ENCODE results near the gene ZNF678.
"Not testable (repeated sequence)": the region's sequence is repeated elsewhere in the genome, so short reads cannot be mapped to it uniquely, and the experiment has no call there.

The ZNF678 gene

DNA sequence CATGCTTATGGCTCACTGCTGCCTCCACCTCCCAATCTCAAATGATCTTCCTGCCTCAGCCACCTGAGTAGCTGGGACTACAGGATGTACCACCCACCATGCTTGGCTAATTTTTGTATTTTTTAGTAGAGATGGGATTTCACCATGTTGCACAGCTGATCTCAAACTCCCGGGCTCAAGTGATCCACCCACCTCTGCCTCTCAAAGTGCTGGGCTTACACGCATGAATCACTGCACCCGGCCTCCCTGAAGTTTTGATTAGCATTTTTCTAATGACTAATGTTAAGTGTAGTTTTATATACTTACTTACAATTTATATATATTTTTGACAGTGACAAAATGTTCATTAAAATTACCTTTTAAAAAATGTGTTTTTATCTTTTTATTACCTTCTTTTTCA lies 41.1 kb downstream of the ZNF678 start:
- no peak for DNase-seq (ENCODE audit: low spot score)

DNA sequence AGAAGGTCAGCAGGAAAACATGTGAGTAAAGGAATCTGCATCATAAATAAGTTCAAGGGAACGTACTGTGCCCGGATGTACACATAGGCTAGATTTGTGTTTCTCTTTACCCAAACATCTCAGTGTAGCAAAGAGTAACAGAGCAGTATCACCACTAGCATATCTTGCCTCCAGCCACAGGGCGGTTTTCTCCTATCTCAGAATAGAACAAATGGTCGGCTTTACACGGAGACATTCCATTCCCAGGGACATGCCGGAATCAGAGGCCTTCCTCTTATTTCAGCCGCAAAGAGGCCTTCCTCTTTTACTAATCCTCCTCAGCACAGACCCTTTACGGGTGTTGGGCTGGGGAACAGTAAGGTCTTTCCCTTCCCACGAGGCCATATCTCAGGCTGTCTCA lies 42.9 kb downstream of the ZNF678 start:
- DNase-seq (ENCODE audit: low spot score): not testable (repeated sequence)

DNA sequence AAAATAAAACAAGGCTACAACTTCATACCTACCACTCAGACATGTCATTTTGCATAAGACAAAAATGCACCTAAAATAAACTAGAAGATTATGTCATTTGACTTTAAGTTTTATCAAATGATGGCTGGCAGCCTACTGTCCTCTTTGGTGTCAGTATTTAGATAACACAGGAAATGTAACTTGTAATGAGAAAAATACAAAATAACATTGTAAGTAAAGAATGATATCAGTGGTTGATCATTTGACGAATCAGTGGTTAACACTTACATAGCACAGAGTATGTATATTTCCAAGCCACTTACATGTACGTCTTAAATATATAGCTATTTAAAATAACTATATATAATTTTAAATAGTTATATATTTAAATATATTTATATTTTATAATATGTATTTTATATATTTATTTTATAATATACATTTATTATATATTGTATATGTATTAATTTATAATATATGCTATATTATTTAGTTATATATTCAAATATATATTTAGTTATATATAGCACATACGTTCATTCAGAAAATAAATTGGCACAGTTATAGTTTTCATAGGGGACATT lies 44.1 kb downstream of the ZNF678 start:
- no peak for DNase-seq (ENCODE audit: low spot score)

DNA sequence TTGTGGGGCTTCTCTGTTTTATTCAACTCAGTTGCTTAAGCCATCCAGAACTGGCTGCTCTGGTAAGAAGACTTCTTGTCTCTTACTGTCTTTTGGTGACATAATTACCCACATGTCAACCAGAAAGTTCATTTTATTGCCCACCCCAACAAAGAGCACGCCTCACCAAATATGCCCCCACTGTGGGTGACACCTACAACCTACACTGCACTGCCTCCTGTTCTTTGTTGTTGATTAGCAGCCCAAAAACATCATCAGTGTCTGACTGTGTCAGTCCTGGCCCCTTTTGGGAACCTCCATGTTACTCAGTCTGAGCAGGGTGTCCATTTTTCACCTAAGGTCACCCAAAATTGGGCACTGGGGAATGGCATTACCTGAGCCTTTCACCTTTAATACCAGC lies 49.3 kb downstream of the ZNF678 start:
- DNase-seq (ENCODE audit: low spot score): no peak

DNA sequence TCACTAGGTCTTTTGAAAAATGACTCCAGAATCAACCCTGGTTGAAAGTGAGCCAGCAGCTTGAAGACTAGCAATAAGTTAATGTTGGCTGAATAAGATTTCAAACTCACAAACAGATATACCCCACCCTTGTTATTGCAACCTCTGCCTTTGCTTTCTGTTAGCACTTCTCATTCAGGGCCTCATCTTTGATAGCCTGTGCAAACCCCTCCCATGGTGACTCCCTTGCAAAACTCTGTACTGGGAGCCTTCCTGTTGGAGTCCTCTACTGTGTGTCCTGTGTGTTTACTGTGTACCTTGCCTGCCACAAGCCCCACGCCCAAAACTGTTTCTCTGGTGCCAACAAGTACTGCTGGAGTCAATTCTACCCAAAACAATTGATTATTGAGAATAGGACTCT lies 50.2 kb downstream of the ZNF678 start:
- no peak for DNase-seq (ENCODE audit: low spot score)

DNA sequence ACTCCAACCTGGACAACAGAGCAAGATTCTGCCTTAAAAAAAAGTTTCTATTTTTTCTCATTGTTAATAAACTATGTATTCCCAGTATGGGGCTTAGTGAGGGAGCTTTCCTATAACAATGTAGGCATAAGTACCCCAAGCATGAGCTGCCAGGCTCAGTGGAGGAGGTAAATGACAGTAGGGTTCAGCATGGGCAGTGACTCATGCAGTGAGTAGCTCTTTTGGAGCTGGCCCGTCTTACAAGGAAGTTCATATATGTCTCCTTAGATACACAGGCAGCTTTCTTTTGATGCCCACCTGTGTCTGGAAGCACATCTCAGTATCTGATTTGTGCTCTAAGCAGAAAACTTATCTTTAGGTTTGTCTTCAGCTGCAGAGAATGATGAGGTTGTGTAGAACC lies 57.9 kb downstream of the ZNF678 start:
- DNase-seq (ENCODE audit: low spot score): no peak

DNA sequence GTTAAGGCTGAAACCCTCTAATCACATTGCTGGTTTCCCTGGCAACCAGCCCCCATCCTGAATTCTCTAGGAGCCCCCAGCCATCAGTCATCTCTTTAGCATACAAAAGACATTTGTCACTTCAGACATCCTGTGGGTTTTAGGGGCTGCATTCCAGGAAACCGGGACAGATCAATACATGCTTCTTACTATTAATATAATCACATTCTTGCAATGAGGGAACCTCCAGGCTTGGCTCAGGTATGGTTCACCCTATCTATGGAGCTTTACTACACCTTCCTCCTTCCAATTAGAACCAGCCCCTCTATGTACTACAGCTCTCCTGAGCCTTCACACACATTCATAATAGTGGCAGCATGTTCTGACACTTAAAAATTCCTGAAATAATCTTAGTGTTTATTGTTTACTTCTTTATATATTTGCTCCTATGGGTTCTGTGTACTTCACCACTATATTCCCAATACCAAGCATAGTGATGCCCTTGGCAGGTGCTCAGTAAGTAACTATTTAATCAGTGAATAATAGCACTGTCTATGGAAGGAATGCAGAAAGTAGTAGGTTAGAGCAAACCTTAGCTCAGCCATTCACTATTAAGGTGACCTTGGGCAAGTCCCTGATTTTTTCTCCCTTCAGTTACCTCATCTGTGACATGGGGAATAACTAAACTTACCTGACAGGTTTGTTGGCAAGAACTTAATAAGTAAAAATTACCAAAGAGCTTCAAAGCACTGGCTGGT lies 59.6 kb downstream of the ZNF678 start:
- DNase-seq (ENCODE audit: low spot score): no peak

DNA sequence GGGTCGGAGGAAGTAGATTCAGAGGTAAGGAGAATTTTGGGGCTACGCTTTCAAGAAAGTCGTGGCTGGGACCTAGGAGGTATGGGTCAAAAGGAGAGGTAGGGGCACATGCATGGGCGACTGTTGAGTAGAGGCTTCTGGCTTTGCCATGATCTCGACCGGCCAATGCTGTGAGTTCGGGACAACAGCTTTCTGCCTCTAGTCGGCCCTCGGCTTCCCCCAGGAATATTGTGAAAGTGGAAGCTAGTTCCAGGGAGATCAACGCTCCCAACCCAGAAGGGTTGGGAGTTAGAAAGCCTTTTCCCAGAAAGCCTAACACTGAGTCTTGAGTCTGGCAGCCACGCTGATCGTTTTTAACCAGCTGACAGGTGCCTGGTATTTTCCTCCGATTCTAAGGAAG lies 69.0 kb downstream of the ZNF678 start:
- no peak for DNase-seq (ENCODE audit: low spot score)

DNA sequence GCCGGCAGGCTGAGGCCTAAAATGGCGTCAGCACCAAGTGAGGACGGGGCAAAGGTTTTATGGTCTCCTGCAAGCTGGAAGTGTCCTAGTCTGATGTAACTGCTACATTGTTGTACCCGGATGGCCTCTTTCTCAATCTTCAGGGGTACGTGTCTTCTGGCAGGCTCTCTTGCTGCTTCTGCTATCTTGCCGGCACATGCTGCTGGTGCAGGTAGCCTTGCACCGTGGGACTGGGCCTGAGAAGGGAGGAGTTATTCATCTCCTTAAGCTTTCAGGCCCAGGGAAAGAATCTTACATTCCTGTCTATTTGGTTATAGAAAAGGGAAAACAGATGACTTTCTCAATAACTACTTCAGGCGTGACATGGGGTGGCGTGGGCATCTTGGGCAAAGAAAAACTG lies 72.2 kb downstream of the ZNF678 start:
- DNase-seq (ENCODE audit: low spot score): no peak

DNA sequence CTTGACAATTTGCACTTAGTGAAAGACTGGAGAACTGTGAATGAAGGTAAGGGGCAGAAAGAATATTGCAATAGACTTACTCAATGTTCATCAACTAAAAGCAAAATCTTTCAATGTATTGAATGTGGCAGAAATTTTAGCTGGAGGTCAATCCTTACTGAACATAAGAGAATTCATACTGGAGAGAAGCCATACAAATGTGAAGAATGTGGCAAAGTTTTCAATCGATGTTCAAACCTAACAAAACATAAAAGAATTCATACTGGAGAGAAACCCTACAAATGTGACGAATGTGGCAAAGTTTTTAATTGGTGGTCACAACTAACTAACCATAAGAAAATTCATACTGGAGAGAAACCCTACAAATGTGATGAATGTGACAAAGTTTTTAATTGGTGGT lies 91.1 kb downstream of the ZNF678 start:
- DNase-seq (ENCODE audit: low spot score): no peak

DNA sequence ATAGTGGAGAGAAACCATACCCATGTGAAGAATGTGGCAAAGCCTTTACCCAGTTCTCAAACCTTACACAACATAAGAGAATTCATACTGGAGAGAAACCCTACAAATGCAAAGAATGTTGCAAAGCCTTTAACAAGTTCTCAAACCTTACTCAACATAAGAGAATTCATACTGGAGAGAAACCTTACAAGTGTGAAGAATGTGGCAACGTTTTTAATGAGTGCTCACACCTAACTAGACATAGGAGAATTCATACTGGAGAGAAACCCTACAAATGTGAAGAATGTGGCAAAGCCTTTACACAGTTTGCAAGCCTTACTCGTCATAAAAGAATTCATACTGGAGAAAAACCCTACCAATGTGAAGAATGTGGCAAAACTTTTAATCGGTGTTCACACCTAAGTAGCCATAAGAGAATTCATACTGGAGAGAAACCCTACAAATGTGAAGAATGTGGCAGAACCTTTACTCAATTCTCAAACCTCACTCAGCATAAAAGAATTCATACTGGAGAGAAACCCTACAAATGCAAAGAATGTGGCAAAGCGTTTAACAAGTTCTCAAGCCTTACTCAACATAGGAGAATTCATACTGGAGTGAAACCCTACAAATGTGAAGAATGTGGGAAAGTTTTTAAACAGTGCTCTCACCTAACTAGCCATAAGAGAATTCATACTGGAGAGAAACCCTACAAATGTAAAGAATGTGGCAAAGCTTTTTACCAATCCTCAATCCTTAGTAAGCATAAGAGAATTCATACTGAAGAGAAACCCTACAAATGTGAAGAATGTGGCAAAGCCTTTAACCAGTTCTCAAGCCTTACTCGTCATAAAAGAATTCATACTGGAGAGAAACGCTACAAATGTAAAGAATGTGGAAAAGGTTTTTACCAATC lies 91.7 kb downstream of the ZNF678 start:
- DNase-seq (ENCODE audit: low spot score): no peak

DNA sequence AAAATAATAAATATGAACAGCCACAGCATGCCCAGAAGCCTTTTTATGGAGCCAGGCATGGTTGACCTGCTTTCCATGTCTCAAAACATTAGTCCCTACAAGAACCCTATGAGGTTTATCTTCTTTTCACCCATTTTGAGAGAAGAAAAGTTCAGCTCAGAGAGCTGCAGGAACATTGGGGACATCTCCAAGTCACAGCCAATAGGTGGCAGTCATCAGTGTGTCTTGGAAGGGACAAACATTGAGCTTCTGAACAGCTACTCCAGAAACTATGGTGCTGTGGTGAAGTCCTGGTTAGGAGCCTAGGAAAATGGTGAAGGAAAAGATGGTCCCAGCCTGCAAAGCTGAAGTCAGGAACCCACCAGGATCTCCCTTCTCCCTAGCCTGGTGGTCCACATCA lies 98.1 kb downstream of the ZNF678 start:
- no peak for DNase-seq (ENCODE audit: low spot score)

DNA sequence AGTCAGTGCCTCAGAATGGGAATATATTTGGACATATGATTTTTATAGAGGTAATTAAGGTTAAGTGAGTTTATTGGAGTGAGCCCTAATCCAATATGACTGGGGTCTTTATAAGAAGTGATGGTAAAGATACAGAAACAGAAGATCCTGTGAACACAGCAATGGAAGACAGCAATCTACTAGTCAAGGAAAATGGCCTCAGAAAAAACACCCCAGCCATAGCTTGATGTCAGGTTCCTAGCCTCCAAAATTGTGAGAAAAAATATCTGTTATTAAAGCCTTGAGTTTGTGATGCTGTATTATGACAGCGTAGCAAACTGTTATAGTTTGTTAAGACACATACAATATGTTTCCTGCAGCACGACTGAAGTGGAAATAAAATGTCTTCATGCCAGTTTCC lies 99.6 kb downstream of the ZNF678 start:
- DNase-seq (ENCODE audit: low spot score): no peak

DNA sequence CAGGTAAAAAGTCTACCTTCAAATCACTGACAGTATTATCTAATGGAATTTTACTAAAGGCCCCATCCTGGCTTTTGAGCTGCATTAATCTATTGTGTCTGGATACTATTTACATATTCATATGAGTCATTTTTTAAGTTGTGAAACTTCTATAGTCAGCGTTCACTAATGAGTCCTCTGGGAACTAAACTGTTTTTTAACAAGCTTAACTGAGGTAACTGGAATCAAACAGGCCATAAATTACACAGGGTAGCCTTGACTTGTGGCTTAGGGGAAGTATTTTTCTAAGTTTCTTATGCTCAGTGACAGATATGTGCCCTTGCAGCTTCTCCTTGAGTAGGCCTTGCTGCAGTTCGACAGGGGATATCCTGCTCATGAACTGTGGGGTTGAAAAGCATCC lies 102.9 kb downstream of the ZNF678 start:
- no peak for DNase-seq (ENCODE audit: low spot score)

DNA sequence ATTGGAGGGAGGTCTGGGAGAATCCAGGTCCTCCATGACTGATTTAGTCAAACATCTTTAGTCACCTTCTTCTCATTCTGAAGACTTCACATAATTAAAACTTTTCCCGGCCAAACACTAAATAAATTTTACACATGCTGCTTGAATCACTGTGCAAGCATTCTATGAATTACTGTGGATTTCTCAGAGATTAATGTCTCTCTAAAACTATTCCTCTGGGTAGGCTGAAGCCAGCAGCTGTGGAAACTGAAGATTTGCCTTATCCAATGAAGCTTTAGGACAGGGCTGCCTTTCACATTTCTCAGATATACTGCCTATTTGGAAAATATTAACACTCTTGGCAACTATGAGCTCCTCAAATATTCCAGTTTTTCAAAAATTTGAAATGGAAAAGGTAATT lies 110.1 kb downstream of the ZNF678 start:
- DNase-seq (ENCODE audit: low spot score): no peak

DNA sequence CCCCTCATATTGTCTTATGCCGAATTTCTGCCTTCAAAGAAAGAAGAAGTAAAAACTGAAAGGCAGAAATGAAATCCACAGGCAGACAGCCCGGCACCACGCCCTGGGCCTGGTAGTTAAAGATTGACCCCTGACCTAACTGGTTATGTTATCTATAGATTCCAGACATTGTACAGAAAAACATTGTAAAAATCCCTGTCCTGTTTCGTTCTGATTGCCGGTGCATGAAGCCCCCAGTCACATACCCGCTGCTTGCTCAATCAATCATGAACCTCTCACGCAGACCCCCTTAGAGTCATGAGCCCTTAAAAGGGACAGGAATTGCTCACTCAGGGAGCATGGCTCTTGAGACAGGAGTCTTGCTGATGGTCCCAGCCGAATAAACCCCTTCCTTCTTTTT lies 122.5 kb downstream of the ZNF678 start:
- DNase-seq (ENCODE audit: low spot score): no peak

DNA sequence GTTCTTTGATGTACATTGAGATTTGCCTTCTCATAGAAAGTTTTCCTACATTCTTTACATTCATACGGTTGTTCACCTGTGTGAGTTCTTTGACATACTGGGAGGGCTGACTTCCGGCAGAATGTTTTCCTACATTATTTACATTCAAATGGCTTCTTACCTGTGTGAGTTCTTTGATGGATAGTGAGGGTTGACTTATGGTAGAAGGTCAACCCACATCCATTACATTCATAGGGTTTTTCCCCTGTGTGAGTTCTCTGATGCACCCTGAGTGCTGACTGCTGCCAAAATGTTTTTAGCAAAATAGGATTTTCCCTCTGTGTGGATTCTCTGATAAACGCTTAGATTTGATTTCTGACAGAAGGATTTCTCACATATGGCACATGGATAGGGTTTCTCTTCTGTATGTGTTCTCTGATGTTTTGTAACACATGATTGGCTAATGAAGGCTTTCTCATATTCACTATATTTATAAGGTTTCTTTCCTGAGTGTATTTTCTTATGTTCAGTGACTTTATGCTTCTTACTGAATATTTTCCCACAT lies 134.0 kb downstream of the ZNF678 start:
- no peak for DNase-seq (ENCODE audit: low spot score)

DNA sequence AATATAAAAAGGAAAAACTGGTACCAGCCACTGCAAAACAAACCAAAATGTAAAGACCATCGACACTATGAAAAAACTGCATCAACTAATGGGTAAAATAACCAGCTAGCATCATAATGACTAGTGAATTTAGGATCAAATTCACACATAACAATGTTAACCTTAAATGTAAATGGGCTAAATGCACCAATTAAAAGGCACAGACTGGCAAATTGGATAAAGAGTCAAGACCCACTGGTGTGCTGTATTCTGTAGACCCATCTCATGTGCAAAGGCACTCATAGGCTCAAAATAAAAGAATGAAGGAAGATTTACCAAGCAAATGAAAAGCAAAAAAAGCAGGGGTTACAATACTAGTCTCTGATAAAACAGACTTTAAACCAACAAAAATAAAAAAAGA lies 138.3 kb downstream of the ZNF678 start:
- DNase-seq (ENCODE audit: low spot score): not testable (repeated sequence)

DNA sequence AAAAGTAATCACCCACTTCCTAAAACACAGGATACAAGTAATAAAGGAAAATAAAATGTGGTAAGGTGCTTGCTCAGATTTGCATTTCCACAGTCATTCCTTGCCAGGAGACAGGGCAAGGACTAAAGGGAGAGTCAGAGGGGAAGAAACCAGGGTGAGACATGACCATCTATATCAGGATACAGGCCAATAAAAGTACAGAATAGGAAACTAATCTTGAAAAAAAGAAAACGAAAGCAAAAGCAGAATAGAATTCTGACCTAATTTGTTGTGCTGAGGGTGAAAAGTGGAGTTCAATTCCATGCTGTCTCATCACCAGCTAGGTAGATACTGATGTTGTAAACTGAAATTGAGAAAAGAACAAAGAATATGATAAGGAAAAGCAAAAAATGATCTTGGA lies 144.5 kb downstream of the ZNF678 start:
- no peak for DNase-seq (ENCODE audit: low spot score)

DNA sequence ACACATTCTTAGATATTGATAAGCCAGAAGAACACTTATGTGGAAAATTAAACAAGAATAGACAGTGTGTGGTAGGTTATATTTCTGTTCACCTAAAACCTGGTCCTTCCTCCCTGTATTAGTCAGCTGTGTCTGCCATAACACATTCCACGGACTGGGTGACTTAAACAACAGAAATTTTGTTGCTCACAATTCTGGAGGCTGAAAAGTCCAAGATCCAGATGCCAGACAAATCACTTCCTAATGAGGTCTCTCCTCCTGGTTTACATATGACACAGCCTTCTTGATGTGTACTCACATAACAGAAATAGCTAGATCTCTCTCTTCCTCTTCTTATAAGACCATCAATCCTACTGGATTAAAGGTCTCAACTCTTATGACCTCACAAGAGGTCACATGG lies 146.1 kb downstream of the ZNF678 start:
- no peak for DNase-seq (ENCODE audit: low spot score)

DNA sequence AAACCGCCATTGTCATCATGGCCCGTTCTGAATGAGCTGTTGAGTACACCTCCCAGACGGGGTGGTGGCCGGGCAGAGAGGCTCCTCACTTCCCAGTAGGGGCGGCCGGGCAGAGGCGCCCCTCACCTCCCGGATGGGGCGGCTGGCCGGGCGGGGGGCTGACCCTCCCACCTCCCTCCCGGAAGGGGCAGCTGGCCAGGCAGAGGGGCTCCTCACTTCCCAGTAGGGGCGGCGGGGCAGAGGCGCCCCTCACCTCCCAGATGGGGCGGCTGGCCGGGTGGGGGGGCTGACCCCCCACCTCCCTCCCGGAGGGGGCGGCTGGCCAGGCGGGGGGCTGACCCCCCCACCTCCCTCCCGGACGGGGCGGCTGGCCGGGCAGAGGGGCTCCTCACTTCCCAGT lies 147.1 kb downstream of the ZNF678 start:
- not testable (repeated sequence) for DNase-seq (ENCODE audit: low spot score)

DNA sequence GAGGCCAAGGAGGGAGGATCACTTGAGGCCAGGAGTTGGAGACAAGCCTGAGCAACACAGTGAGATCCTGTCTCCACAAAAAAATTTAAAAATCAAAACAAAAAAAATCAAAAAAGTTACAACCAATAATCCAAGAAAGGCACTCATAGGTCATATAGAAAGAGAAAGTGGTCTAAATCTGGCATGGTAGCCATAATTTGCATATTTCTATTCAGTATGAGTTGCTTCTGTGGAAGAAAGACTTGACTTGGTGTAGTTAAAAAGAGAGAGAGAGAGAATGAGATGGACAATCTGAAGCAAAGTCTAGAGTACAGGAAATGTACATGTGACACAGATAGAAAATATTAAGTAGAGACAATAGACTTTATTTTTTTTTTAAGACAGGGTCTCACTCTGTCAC lies 149.3 kb downstream of the ZNF678 start:
- no peak for DNase-seq (ENCODE audit: low spot score)

DNA sequence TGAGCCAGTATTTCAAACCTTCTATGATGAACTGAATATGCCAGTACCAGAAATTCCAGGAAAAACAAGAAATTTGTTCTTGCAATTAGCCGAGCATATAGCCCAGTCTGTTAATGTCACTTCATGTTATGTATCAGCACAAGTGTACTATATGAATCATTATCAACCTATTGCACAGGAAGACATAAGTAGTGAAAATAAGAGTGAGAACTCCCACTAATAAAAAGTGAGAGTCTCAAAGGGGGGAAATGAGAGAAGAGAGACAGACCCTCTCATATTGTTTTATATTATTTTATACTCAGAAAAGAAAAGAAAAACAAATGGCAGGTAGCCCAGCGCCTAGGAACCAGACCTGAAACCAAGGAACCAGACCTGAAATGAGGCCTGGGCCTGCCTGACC lies 155.6 kb downstream of the ZNF678 start:
- DNase-seq (ENCODE audit: low spot score): no peak
